MCF 10A (cell line): Measurements from ENCODE around the gene TJP2. TPM values are rescaled to one million over a fixed set of nuclear protein-coding genes. Genes with fewer than 3 reads are reported as not detected.

Source experiments
- BruUV-seq: library from RNA; stranded (reverse); fragments of 400-500 nt; replicated peaks from 2 replicates; lab custom pipeline; 2021; lab: Mats Ljungman, UMichigan
- CTCF ChIA-PET: fragments of 300-600 bp; sonication (Branson Sonifier 250); formaldehyde crosslinking; extraction: SDS; loops from one replicate; lab custom pipeline; 2021; ENCODE audit warnings: antibody characterized with exemption, inconsistent platforms; lab: Yijun Ruan, JAX
- POLR2A ChIA-PET: fragments of 300-600, 350-650 bp; sonication (Branson Sonifier 250); formaldehyde crosslinking; extraction: SDS; loops from one replicate; lab custom pipeline; 2020; ENCODE audit warnings: antibody characterized with exemption, inconsistent platforms; lab: Yijun Ruan, JAX
- DNase-seq: peaks from one replicate; pipeline ENCODE4 v3.0.0-alpha.2; 2018; ENCODE audit not compliant: unreplicated experiment
- H3K27ac Mint-ChIP-seq: one replicate; pipeline ENCODE4 v1.8.0; 2022; ENCODE audit warnings: mild to moderate bottlenecking, low read depth, mixed read lengths; ENCODE audit not compliant: unreplicated experiment
- H3K27me3 Mint-ChIP-seq: one replicate; pipeline ENCODE4 v1.8.0; 2022; ENCODE audit warnings: mixed read lengths; ENCODE audit not compliant: insufficient read depth, unreplicated experiment
- H3K36me3 Mint-ChIP-seq: one replicate; pipeline ENCODE4 v1.8.0; 2022; ENCODE audit warnings: mild to moderate bottlenecking, moderate library complexity, mixed read lengths; ENCODE audit not compliant: insufficient read depth, unreplicated experiment
- H3K4me1 Mint-ChIP-seq: one replicate; pipeline ENCODE4 v1.8.0; 2022; ENCODE audit warnings: mixed read lengths; ENCODE audit not compliant: insufficient read depth, unreplicated experiment
- H3K4me3 Mint-ChIP-seq: one replicate; pipeline ENCODE4 v1.8.0; 2022; ENCODE audit warnings: mild to moderate bottlenecking, moderate library complexity, mixed read lengths; ENCODE audit not compliant: unreplicated experiment
- H3K9me3 Mint-ChIP-seq: one replicate; pipeline ENCODE4 v1.8.0; 2022; ENCODE audit warnings: mixed read lengths; ENCODE audit not compliant: unreplicated experiment
- intact Hi-C: fragments of 100-400 bp; cut with micrococcal nuclease; formaldehyde crosslinking; loops from 2 replicates; pipeline ENCODE4 v1.14.1; 2022
- total RNA-seq: library from RNA; stranded (reverse); gene quantifications from 2 replicates; pipeline ENCODE4 v1.2.3, GENCODE V29; 2022
- TF ChIP-seq, protein P1 (sequence below): fragments of 200-600 bp; IDR thresholded peaks from one replicate; pipeline ENCODE4 v1.8.0; 2022; ENCODE audit warnings: antibody characterized with exemption, mild to moderate bottlenecking; ENCODE audit not compliant: unreplicated experiment

TJP2 gene
- total RNA-seq, 1 experiment from 2014 or later: 52.2 TPM

DNA sequence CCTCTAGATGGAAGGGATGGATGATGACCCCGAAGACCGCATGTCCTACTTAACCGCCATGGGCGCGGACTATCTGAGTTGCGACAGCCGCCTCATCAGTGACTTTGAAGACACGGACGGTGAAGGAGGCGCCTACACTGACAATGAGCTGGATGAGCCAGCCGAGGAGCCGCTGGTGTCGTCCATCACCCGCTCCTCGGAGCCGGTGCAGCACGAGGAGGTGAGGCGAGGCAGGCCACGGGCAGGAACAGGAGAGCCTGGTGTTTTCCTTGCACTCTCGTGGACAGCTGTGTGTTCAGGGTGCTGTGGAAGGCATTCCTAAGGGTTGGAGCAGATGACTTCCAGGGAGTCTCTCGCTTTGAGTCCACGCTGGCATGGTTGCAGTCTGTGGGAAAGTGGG lies 73.9 kb downstream of the TJP2 start:
- intact Hi-C loops: no loop called here
- DNase-seq: no peak
- CTCF ChIA-PET: interaction anchor here (2.9 kb wide), 1 partner anchor 25 kb away, joined by 8 read pairs; no protein-coding TSS in a partner anchor
- Mint-ChIP-seq H3K4me1 (peaks cover 10% of the 10 kb centered on the region), H3K9me3 (no peaks in the 10 kb centered on the region), H3K27ac (no peak overlapping the region), H3K36me3 (peaks cover 94% of the 10 kb centered on the region), H3K27me3 (no peaks in the 10 kb centered on the region), H3K4me3 (no peak overlapping the region)
- BruUV-seq: no TSS peak
- TF ChIP-seq, protein P1, sequence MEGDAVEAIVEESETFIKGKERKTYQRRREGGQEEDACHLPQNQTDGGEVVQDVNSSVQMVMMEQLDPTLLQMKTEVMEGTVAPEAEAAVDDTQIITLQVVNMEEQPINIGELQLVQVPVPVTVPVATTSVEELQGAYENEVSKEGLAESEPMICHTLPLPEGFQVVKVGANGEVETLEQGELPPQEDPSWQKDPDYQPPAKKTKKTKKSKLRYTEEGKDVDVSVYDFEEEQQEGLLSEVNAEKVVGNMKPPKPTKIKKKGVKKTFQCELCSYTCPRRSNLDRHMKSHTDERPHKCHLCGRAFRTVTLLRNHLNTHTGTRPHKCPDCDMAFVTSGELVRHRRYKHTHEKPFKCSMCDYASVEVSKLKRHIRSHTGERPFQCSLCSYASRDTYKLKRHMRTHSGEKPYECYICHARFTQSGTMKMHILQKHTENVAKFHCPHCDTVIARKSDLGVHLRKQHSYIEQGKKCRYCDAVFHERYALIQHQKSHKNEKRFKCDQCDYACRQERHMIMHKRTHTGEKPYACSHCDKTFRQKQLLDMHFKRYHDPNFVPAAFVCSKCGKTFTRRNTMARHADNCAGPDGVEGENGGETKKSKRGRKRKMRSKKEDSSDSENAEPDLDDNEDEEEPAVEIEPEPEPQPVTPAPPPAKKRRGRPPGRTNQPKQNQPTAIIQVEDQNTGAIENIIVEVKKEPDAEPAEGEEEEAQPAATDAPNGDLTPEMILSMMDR: no peak
- POLR2A ChIA-PET: no interaction called here

DNA sequence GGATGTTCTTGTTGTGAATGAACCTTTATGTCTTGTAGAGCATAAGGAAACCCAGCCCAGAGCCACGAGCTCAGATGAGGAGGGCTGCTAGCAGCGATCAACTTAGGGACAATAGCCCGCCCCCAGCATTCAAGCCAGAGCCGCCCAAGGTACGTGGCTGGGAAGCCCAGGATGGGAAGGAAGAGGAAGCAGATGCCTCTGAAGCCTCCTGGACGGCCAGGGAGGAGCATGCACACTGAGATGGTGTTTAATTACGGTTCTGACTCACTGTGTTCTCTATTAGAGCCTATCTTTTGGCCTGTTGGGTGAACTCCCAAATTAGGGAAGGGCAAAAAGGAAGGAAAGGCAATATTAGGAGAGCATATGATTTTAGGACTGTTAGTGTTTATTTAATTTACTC lies 75.3 kb downstream of the TJP2 start:
- no TSS peak for BruUV-seq
- peak; percentile 5 for DNase-seq

DNA sequence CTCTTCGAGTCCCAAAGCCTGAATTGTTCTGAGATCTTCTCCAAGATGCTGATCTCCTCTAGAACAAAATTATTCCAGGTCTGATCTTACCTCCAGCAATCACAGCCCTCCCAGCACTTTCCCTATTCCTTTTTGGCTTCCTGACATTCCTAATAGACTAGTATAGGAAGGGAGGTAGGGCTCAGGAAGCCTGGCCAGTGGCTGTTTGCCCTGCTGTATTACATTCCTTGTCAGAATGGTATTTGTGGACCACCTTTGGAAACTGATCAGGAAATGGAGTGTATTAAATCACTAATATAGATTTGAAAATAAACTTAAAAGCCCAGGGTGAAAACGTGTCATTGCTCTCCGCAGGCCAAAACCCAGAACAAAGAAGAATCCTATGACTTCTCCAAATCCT lies 76.6 kb downstream of the TJP2 start:
- CTCF ChIA-PET: interaction anchor here (0.6 kb wide), 2 partner anchors 57 to 104 kb away, joined by 3 to 4 read pairs; no protein-coding TSS in a partner anchor
- BruUV-seq: no TSS peak
- H3K27me3 Mint-ChIP-seq: no peaks in the 10 kb centered on the region
- intact Hi-C loops: no loop called here
- no peak overlapping the region for H3K27ac Mint-ChIP-seq
- POLR2A ChIA-PET: no interaction called here
- H3K4me3 Mint-ChIP-seq: no peak overlapping the region
- H3K9me3 Mint-ChIP-seq: no peaks in the 10 kb centered on the region
- TF ChIP-seq, protein P1: no peak
- H3K4me1 Mint-ChIP-seq: peaks cover 12% of the 10 kb centered on the region
- peaks cover 99% of the 10 kb centered on the region for H3K36me3 Mint-ChIP-seq
- no peak for DNase-seq

More for the DNA sequence above, 75.3 kb downstream of the TJP2 start:
- ChIA-PET POLR2A (no interaction called here), CTCF (interaction anchor here (0.6 to 2.9 kb wide), 2 partner anchors 10 to 26 kb away, joined by 3 to 8 read pairs; no protein-coding TSS in a partner anchor)
- H3K36me3 Mint-ChIP-seq: peaks cover 95% of the 10 kb centered on the region
- H3K4me1 Mint-ChIP-seq: peaks cover 12% of the 10 kb centered on the region
- no peak overlapping the region for H3K27ac Mint-ChIP-seq
- H3K4me3 Mint-ChIP-seq: no peak overlapping the region
- TF ChIP-seq, protein P1: no peak
- H3K9me3 Mint-ChIP-seq: no peaks in the 10 kb centered on the region
- H3K27me3 Mint-ChIP-seq: no peaks in the 10 kb centered on the region
- intact Hi-C loops: no loop called here

DNA sequence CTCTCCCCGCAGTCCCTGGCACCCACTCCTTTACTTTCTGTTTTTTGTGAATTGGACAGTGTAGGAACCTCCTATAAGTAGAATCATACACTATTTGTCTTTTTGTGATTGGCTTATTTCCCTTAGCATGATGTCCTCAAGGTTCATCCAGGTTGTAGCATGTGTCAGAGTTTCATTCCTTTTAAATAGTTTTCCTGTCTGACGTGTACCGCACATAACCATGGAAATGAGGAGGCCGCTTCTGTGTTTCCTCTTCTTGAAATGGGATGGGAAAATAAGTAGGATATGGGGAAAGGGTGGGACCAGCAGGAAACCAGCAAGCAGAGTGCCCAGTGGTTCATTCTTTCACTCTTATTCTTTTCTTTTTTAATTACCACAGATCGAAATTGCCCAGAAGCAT lies 78.4 kb downstream of the TJP2 start:
- Mint-ChIP-seq H3K27me3 (no peaks in the 10 kb centered on the region), H3K27ac (peak overlapping the region; percentile 59), H3K9me3 (no peaks in the 10 kb centered on the region), H3K36me3 (peaks cover 94% of the 10 kb centered on the region), H3K4me1 (peaks cover 12% of the 10 kb centered on the region), H3K4me3 (no peak overlapping the region)
- CTCF ChIA-PET: no interaction called here
- DNase-seq: no peak
- POLR2A ChIA-PET: no interaction called here
- no TSS peak for BruUV-seq
- intact Hi-C loops: no loop called here
- TF ChIP-seq, protein P1: no peak
